22Rv1 (cell line): ENCODE data around the gene STK40.

Experiments used
- CTCF ChIP-seq: fragments of 450-650 bp; IDR thresholded peaks from 2 replicates; pipeline ENCODE4 v1.5.1; 2017; ENCODE audit warnings: mild to moderate bottlenecking
- ZFX ChIP-seq: fragments of 450-650 bp; IDR thresholded peaks from 2 replicates; pipeline ENCODE4 v1.6.1; 2017; ENCODE audit warnings: antibody characterized with exemption, borderline replicate concordance

- no peak for TF ChIP-seq CTCF
- TF ChIP-seq ZFX: no peak
These were observed 40.4 kb downstream of the STK40 start for GRCh38 chr1:36345353-36345752.
